Right lobe of liver (tissue), 6 donors: ENCODE data around the gene ERC2. TPM values are rescaled to one million over a fixed set of nuclear protein-coding genes. Genes with fewer than 3 reads are reported as not detected.

ENCODE experiments used
- ATAC-seq, 4 donors: fragments of 200-7000 bp; cut with Tn5 transposase; one replicate each; pipeline ENCODE4 v1.9.1; 2020; ENCODE audit warnings: mild to moderate bottlenecking in 4 of 4, moderate library complexity in 4 of 4
- DNase-seq, 3 donors: peaks; one replicate each; pipeline ENCODE4 v3.0.0-alpha.2; 2020
- H3K27ac ChIP-seq, 3 donors: fragments of 200-600 bp; one replicate each; pipeline ENCODE4 v1.8.0; 2022
- H3K27me3 ChIP-seq, 2 donors: fragments of 200-600 bp; one replicate each; pipeline ENCODE4 v1.8.0; 2022
- H3K36me3 ChIP-seq, 4 donors: fragments of 200-600 bp; sonication (generic) in 1 of 4; one replicate each; pipeline versions ENCODE4 v1.5.1 to v1.8.0; 2017 to 2022; ENCODE audit warnings: control low read depth in 1 of 4
- H3K4me1 ChIP-seq, 4 donors: fragments of 200-600 bp; sonication (generic) in 1 of 4; one replicate each; pipeline versions ENCODE4 v1.5.1 to v1.8.0; 2017 to 2022; ENCODE audit warnings: control low read depth in 1 of 4
- H3K4me3 ChIP-seq, 3 donors: fragments of 200-600 bp; one replicate each; pipeline ENCODE4 v1.8.0; 2022
- H3K9me3 ChIP-seq, 4 donors: fragments of 200-600 bp; sonication (generic) in 1 of 4; one replicate each; pipeline versions ENCODE4 v1.5.1 to v1.8.0; 2017 to 2022; ENCODE audit warnings: control low read depth in 1 of 4
- CTCF ChIP-seq, 4 donors: fragments of 200-600 bp in 3 of 4; fragments of 450-650 bp in 1 of 4; IDR thresholded peaks; one replicate each; pipeline versions ENCODE4 v1.5.1 to v1.8.0; 2016 to 2022; ENCODE audit warnings: antibody characterized with exemption in 4 of 4, mild to moderate bottlenecking in 2 of 4
- POLR2A ChIP-seq: fragments of 450-650 bp; IDR thresholded peaks from one replicate; pipeline ENCODE4 v1.6.1; 2017; ENCODE audit warnings: antibody characterized with exemption, mild to moderate bottlenecking
- WGBS: methylation state at CpG from one replicate; pipeline ENCODE4 v1.1.6; 2018; ENCODE audit warnings: low coverage, low lambda C conversion rate; ENCODE audit not compliant: insufficient coverage; ENCODE audit errors: missing lambda C conversion rate; 5-methylcytosine and 5-hydroxymethylcytosine counted together
- intact Hi-C, 2 donors: fragments of 100-400 bp; cut with DNase I; formaldehyde crosslinking; loops; one replicate each; pipeline versions ENCODE4 v1.11.2 to v1.14.1; 2022
- total RNA-seq, 6 experiments: library from RNA; depleted of rRNA in 2 of 6; stranded (reverse); fragments of >200 nt in 2 of 6; fragmentation: NEBNext Ultra II Directional in 3 of 6; extraction: Animal tissue kit (Norgen Biotek cat#: 25700) in 3 of 6; gene quantifications; one replicate each; pipeline versions ENCODE4 v1.1.0 to v1.2.4, GENCODE V29; 2016 to 2023
- donor health status: DM: no; HTN: yes; CAD: no.
- donor health status: DM: no; HTN: no; CAD: no.
- donor health status: DM: no; HTN: no; CAD: no.
- donor health status: DM: no; HTN: yes; CAD: no.
- donor health status: DM: no; HTN: yes; CAD: no.

The ERC2 gene
- total RNA-seq, 6 experiments from 2014 or later = not detected

DNA sequence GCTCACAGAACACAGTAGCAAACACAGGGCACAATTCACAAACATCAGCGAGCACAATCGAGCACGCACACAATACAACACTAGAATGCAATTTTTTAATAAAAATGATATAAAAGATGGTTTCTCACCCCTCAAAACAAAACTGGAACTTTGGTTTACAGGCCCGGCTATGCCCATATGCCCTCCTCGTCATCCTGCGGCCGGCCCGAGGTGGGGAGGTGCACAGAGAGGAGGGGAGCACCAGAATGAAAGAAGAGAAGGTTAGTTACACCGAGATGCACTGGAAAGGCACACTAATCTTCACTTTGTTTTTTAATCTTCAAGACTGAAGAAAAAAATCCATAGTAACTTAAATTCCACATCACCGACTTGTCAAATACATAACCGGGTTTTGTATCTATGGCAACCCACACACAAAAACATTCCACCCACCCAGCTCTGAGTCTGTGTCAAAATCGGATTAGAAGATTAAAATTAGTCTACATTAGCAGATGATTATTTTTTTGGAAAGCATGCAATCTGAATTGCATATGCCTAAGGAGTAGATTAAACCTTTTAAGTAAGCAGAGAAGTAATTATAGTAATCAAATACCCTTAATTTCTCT, 784.5 kb downstream of the ERC2 start:
- intact Hi-C loops = no loop called here
- no peak for TF ChIP-seq CTCF (IDR thresholded peaks at IDR 0.05)
- TF ChIP-seq POLR2A = no peak
- H3K4me1 ChIP-seq = no peaks in the 10 kb centered on the region
- no peaks in the 10 kb centered on the region for H3K36me3 ChIP-seq
- 79% methylated on average over 12 of the region's 12 CpGs for WGBS
- no peaks in the 10 kb centered on the region for H3K27me3 ChIP-seq
- H3K9me3 ChIP-seq = no peaks in the 10 kb centered on the region
- DNase-seq (no peak), ATAC-seq (no peak)
- no peak overlapping the region for H3K27ac ChIP-seq
- no peak overlapping the region for H3K4me3 ChIP-seq

DNA sequence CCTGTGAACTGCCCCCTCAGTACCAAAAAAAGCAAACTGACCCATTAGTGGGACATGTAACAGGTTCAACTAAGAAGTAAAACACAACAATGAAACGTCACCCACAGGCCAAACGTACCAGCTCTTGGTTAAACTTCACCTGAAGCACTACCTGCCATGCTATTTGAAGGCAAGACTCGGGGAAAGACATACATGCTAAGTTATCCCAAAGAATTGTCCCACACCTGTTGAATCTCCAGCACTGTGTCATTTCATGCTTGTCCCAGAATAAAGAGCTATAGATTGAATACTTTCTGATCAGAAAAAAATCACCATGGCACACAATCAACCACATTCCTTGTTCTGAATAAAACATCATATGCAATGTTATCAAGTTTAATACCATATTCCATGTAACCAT, 785.8 kb downstream of the ERC2 start:
- no peak for ATAC-seq
- H3K27ac ChIP-seq = no peak overlapping the region

GRCh38 chr3:55678546-55679216, 789.6 kb downstream of the ERC2 start:
- TF ChIP-seq POLR2A = no peak
- WGBS = 55% methylated on average over 5 of the region's 5 CpGs
- Histone ChIP-seq H3K27me3 (no peaks in the 10 kb centered on the region), H3K4me3 (no peak overlapping the region), H3K9me3 (no peaks in the 10 kb centered on the region), H3K4me1 (no peaks in the 10 kb centered on the region), H3K27ac (no peak overlapping the region), H3K36me3 (no peaks in the 10 kb centered on the region)
- peak in 1 of 3 donors; percentile 55 for DNase-seq
- intact Hi-C loops = no loop called here
- ATAC-seq = peak in 3 of 4 donors; percentile 28 to 82 (median 57)

More for the DNA sequence above, 785.8 kb downstream of the ERC2 start:
- no peaks in the 10 kb centered on the region for H3K9me3 ChIP-seq
- intact Hi-C loops = no loop called here
- no peaks in the 10 kb centered on the region for H3K4me1 ChIP-seq
- TF ChIP-seq POLR2A (no peak), CTCF (IDR thresholded peaks at IDR 0.05) (no peak)
- no peaks in the 10 kb centered on the region for H3K36me3 ChIP-seq
- no peak for DNase-seq
- 75% methylated on average over 3 of the region's 3 CpGs for WGBS
- no peak overlapping the region for H3K4me3 ChIP-seq
- no peaks in the 10 kb centered on the region for H3K27me3 ChIP-seq

GRCh38 chr3:55676643-55677042, 791.6 kb downstream of the ERC2 start:
- ATAC-seq (no peak), DNase-seq (no peak)
- no peak overlapping the region for H3K4me3 ChIP-seq
- no peaks in the 10 kb centered on the region for H3K9me3 ChIP-seq
- intact Hi-C loops = no loop called here
- no peaks in the 10 kb centered on the region for H3K4me1 ChIP-seq
- H3K27ac ChIP-seq = no peak overlapping the region
- no peaks in the 10 kb centered on the region for H3K36me3 ChIP-seq
- H3K27me3 ChIP-seq = no peaks in the 10 kb centered on the region
- WGBS = 50% methylated on average over 2 of the region's 3 CpGs
- TF ChIP-seq CTCF (IDR thresholded peaks at IDR 0.05) (no peak), POLR2A (no peak)

- Histone ChIP-seq H3K36me3 (no peaks in the 10 kb centered on the region), H3K27ac (no peak overlapping the region), H3K27me3 (no peaks in the 10 kb centered on the region), H3K9me3 (no peaks in the 10 kb centered on the region), H3K4me1 (no peaks in the 10 kb centered on the region), H3K4me3 (no peak overlapping the region)
- no peak for ATAC-seq
- no peak for DNase-seq
- intact Hi-C loops = no loop called here
- TF ChIP-seq POLR2A (no peak), CTCF (IDR thresholded peaks at IDR 0.05) (no peak)
- 50% methylated on average over 1 of the region's 3 CpGs for WGBS
Observed at GRCh38 chr3:55675478-55675877, 792.8 kb downstream of the ERC2 start.
